Measurements from ENCODE around the gene PFDN1. TPM values are rescaled to one million over a fixed set of nuclear protein-coding genes. Genes with fewer than 3 reads are reported as not detected.

Gene PFDN1
- total RNA-seq, 1 donor from 2014 or later = 173 TPM

- no peak overlapping the region for H3K4me3 ChIP-seq (ENCODE audit: low read depth, low read length)
- no peak for TF ChIP-seq CTCF (conservative IDR thresholded peaks at IDR 0.05; ENCODE audit: low read depth, low read length)
- no peak for DNase-seq (ENCODE audit: low read depth)
Observed at GRCh38 chr5:140243706-140244250, 59.1 kb downstream of the PFDN1 start.

DNA sequence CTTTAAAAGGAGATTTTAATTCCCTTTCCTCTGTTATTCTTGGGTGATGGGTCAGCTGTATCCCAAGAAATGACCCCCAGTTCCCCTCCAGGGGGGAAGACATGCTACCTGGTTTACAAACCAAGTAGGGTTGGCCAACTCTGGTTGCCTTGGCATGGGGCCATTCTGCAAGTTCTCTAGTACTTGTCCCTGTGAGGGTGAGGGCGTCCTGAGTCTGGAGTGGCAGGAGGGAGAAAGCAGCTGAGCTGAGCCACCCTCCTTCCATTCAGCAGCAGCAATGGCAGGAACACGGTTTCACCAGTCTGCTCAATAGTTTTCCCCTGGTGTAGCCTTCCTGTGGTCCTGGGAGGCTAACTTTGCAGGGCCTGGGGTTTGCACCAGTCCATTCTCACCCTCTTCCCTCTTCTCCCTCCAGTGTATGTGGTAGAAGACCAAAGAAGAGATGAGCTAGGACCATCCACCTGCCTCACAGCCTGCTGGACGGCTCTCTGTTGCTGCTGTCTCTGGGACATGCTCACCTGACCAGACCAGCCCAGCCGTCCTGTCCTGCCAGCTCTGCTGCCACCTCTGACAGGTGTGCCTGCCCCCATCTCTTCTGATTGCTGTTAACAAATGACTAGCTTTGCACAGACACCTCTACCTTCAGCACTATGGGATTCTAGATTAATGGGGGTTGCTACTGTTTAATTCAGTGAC, 59.9 kb downstream of the PFDN1 start:
- DNase-seq (ENCODE audit: low read depth) = no peak
- TF ChIP-seq CTCF (conservative IDR thresholded peaks at IDR 0.05; ENCODE audit: low read depth, low read length) = no peak
- H3K4me3 ChIP-seq (ENCODE audit: low read depth, low read length) = no peak overlapping the region

GRCh38 chr5:140242099-140242498, 60.8 kb downstream of the PFDN1 start:
- TF ChIP-seq CTCF (conservative IDR thresholded peaks at IDR 0.05; ENCODE audit: low read depth, low read length) = peak; percentile 30
- H3K4me3 ChIP-seq (ENCODE audit: low read depth, low read length) = no peak overlapping the region
- DNase-seq (ENCODE audit: low read depth) = no peak

DNA sequence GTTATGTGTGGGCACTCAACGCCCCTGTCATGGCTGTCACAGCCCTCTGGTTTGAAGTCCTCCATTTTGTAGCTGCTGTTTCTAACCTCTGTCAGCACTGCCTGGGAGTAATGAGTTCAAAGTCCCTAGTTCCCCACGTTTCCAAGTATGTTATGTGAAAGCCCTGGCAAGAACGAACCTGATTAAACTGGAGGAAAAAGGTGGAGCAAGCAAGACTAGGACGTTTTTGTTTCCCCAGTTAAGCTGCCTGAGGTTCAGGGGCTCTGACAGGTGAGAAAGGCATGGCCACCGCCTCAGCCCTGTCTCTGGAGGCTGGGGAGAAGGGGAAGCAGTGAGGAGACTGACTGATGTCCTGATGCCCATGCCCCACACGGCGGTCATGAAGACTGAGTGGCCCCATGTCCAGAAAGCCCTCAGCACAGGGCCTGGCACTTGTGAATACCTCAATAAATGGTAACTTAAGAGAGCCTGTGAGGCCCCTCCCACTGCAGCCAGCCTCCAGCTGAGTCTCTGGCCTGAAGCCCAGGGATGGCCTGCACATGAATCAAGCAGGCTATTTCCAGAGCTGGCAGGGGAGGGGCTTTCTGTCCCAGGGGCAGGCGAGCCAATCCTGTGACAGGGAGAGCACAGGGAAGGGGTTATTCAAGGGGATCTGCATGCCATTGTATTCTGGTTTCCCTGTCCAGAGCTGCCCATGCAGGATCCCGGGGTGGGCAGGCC, 61.8 kb downstream of the PFDN1 start:
- TF ChIP-seq CTCF (conservative IDR thresholded peaks at IDR 0.05; ENCODE audit: low read depth, low read length) = no peak
- no peak overlapping the region for H3K4me3 ChIP-seq (ENCODE audit: low read depth, low read length)
- no peak for DNase-seq (ENCODE audit: low read depth)

DNA sequence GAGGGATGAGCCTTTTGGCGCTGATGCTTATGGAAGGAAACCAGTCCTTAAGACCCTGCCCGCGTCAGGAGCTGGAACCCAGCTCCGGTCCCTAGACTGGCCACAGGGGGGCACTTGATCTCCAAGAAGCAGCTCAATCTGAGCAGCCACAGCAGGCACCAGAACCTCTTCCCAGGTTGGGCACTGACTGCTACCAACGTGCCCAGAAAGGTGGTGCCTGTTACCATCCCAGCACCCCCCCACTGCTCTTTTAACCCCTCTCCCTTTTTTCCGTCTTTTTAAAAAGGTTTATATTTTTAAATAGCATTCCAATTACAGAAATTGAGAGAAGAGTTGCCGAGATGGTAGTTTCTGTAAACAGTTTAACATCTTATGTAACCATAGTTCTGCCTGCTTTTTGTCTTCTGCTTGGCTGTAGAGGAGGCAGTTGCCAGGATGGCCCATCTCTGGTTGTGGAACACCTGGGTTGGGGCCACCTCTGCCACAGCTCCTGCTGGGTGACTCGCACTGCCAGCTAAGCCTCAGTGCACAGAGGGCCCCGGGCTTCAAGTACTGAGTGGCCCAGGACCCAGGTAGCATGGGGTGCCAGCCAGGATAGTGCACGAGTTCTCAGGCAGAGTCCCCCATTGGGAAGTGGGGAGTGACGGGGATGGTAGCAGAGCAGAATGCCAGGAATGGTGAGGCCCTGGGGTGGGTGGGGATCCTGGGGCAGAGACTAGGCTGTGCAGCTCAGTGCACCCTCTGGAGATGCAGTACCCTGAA, 62.8 kb downstream of the PFDN1 start:
- no peak for DNase-seq (ENCODE audit: low read depth)
- peak; percentile 70 for TF ChIP-seq CTCF (conservative IDR thresholded peaks at IDR 0.05; ENCODE audit: low read depth, low read length)
- no peak overlapping the region for H3K4me3 ChIP-seq (ENCODE audit: low read depth, low read length)

GRCh38 chr5:140239461-140239860, 63.4 kb downstream of the PFDN1 start:
- TF ChIP-seq CTCF (conservative IDR thresholded peaks at IDR 0.05; ENCODE audit: low read depth, low read length) = no peak
- no peak overlapping the region for H3K4me3 ChIP-seq (ENCODE audit: low read depth, low read length)
- no peak for DNase-seq (ENCODE audit: low read depth)

All from epithelial cell of proximal tubule (primary cell).